Stimulated activated CD4-positive, alpha-beta T cell treated with anti-CD3 and anti-CD28 coated beads, Interleukin-12 subunit alpha, Interleukin-12 subunit beta, amount 100 ng/mL, for 4 hours (primary cell): ENCODE data around the gene LIN37.
"Not testable (repeated sequence)": the region's sequence is repeated elsewhere in the genome, so short reads cannot be mapped to it uniquely, and the experiment has no call there.

Source experiments
- DNase-seq: peaks from one replicate; pipeline ENCODE4 v3.0.0-alpha.2; 2020

LIN37 gene

GRCh38 chr19:35754370-35755130, 6.2 kb downstream of the LIN37 start:
- no peak for DNase-seq

GRCh38 chr19:35755131-35755549, 6.8 kb downstream of the LIN37 start:
- DNase-seq = no peak

- peak; percentile 60 for DNase-seq
Observed at GRCh38 chr19:35755550-35756376, 7.4 kb downstream of the LIN37 start.

- DNase-seq = no peak
Observed at GRCh38 chr19:35756377-35757230, 8.2 kb downstream of the LIN37 start, which contains the start of gene HSPB6. HSPB6 (minus strand) TSS chr19:35757029; CDS start chr19:35757008, 21 bp downstream.

GRCh38 chr19:35757231-35757748, 8.9 kb downstream of the LIN37 start:
- no peak for DNase-seq

GRCh38 chr19:35757749-35758608, 9.6 kb downstream of the LIN37 start, which contains the start of gene PROSER3:
PROSER3 (plus strand) TSS chr19:35758176; CDS start chr19:35758216, 40 bp downstream.
- peak; percentile 96 for DNase-seq

- no peak for DNase-seq
Observed at GRCh38 chr19:35759697-35760096, 11.3 kb downstream of the LIN37 start.

GRCh38 chr19:35760711-35761349, 12.5 kb downstream of the LIN37 start:
- no peak for DNase-seq

- DNase-seq = no peak
Observed at GRCh38 chr19:35764432-35765315, 16.3 kb downstream of the LIN37 start.

GRCh38 chr19:35766571-35767104, 18.3 kb downstream of the LIN37 start:
- no peak for DNase-seq

GRCh38 chr19:35767288-35768081, 19.1 kb downstream of the LIN37 start:
- DNase-seq = no peak

- no peak for DNase-seq
Observed at GRCh38 chr19:35768082-35768421, 19.7 kb downstream of the LIN37 start.

- not testable (repeated sequence) for DNase-seq
Observed at GRCh38 chr19:35772362-35772761, 24.0 kb downstream of the LIN37 start.

GRCh38 chr19:35773020-35773806, 24.8 kb downstream of the LIN37 start:
- DNase-seq = no peak

GRCh38 chr19:35774274-35775045, 26.1 kb downstream of the LIN37 start:
- DNase-seq = no peak

GRCh38 chr19:35775046-35775297, 26.6 kb downstream of the LIN37 start:
- DNase-seq = no peak

GRCh38 chr19:35775298-35776101, 27.1 kb downstream of the LIN37 start, which contains the start of gene ARHGAP33:
ARHGAP33 (plus strand) TSS chr19:35775564; CDS start chr19:35775659, 95 bp downstream.
- peak; percentile 98 for DNase-seq
